ENCODE data around the gene CTNND2. TPM values are rescaled to one million over a fixed set of nuclear protein-coding genes. Genes with fewer than 3 reads are reported as not detected.

Gene CTNND2
- polyA plus RNA-seq, 4 donors: 0.68 to 2.9 (median 2.2) TPM

DNA sequence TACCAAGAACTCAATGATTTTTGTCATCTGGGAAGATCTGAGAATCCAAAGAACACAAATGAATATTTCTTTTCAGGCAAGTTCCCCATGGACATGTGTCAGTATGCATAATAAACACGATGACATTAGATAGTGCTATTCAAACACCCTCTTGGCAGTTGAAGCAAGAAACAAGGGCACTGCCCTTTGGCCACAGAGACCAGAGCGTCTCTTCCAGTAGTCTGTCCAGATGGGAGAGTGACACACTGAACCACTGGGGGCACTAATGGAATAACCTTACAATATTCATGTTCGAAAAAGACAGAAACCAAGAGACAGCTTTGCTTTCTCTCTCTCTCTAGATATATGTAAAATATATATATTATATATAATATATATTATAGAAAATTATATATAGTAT, 301.9 kb downstream of the CTNND2 start:
- DNase-seq (ENCODE audit: low read depth in 4 of 4, low spot score in 3 of 4): no peak

DNA sequence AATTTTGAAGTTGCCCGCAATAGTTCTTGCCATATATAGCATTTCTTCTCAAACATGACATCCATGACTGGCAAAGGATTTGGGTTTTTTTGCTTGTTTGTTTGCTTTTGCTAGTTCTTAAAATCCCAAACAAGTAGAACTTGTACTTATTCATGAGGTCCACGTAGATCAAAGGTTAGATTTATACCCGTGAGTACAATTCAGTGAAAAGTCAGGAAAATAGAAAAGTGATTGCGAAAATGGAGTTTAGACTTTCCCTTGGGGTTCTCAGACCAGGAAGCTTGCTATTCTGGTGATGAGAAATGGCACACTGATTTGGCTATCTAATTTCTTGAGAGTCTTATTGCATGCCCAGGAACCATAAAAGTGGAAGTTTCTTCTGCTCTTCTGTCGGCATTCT, 304.7 kb downstream of the CTNND2 start:
- DNase-seq (ENCODE audit: low read depth in 4 of 4, low spot score in 3 of 4): no peak

- DNase-seq (ENCODE audit: low read depth in 4 of 4, low spot score in 3 of 4): no peak
Measured at GRCh38 chr5:11596657-11597071, 307.6 kb downstream of the CTNND2 start.

DNA sequence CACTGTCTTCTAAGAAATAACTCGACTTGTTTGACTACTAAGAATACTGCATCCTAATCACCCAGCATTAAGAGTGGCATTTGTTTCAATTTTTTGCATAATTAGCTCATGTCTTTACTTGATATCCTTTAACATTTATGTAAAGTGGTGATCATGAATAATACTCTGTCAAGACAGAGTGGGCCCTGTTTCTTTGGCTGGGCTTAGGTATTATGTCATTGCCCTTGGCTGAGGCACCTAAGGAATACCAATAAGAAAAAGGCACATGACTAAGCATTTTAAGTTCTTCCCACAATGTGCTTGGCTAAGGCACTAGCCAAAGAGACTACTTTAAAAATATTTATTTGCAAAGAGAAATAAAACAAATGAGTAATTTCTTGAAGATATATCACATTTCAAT, 308.1 kb downstream of the CTNND2 start:
- DNase-seq (ENCODE audit: low read depth in 4 of 4, low spot score in 3 of 4): no peak

DNA sequence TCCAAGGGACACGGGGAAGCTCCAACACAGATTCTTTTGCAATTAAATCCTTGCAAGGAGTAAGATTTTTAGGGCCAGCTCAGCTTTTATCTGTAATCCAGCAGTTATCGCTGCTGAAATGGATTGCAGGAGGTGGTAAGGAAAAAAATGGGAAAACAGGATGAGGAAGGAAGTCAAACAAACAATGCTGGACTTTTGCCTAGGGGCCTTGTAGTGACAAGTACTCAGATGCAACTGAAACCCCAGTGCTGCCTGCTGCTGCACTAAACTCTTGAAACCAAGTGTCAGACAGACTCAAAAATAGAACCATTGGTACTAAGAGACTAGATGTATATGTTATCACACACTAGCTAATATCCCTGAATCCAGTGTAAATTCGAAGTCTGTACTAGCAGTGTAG, 309.2 kb downstream of the CTNND2 start:
- no peak for DNase-seq (ENCODE audit: low read depth in 4 of 4, low spot score in 3 of 4)

GRCh38 chr5:11594021-11594420, 310.2 kb downstream of the CTNND2 start:
- no peak for DNase-seq (ENCODE audit: low read depth in 4 of 4, low spot score in 3 of 4)

- DNase-seq (ENCODE audit: low read depth in 4 of 4, low spot score in 3 of 4): no peak
Measured at GRCh38 chr5:11590475-11590874, 313.8 kb downstream of the CTNND2 start.

GRCh38 chr5:11588803-11589202, 315.4 kb downstream of the CTNND2 start:
- DNase-seq (ENCODE audit: low read depth in 4 of 4, low spot score in 3 of 4): no peak

DNA sequence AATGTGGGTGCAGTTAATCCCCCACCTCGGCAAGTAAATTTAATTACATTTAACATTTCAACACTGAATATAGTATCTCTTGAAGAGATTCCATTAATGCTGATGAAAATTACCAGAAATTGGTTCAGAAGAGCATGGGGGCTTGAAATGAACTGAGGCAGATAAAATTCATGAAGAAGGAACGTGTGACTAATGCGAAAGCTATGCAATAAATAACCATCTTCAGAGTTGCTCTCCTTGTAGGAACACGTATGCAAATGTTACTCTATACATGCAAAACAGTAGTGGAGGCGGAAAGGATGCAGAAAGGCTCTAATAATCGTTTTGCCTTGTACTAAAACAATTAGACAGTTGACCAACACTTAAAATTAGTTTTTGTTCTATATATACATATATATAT, 320.2 kb downstream of the CTNND2 start:
- DNase-seq (ENCODE audit: low read depth in 4 of 4, low spot score in 3 of 4): no peak

- DNase-seq (ENCODE audit: low read depth in 4 of 4, low spot score in 3 of 4): no peak
Measured at GRCh38 chr5:11579351-11579750, 324.9 kb downstream of the CTNND2 start.

DNA sequence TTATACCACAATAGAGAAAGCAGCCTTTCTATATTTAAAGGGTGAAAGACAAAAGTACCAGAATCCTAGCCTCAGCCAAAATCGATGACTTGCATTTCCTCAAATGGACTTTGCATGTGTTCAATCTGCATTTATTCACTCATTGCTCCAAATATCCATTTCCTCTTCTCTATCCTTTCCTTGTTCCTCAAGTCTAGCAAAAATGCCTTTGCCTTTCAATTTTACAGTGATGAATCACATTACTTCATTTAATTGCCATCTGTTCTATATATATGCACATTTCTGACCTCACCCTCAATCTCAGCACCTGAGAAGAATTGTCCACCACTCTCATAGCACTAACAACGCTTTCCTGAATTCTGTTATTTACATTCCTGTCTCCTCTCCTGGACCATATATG, 329.5 kb downstream of the CTNND2 start:
- no peak for DNase-seq (ENCODE audit: low read depth in 4 of 4, low spot score in 3 of 4)

DNA sequence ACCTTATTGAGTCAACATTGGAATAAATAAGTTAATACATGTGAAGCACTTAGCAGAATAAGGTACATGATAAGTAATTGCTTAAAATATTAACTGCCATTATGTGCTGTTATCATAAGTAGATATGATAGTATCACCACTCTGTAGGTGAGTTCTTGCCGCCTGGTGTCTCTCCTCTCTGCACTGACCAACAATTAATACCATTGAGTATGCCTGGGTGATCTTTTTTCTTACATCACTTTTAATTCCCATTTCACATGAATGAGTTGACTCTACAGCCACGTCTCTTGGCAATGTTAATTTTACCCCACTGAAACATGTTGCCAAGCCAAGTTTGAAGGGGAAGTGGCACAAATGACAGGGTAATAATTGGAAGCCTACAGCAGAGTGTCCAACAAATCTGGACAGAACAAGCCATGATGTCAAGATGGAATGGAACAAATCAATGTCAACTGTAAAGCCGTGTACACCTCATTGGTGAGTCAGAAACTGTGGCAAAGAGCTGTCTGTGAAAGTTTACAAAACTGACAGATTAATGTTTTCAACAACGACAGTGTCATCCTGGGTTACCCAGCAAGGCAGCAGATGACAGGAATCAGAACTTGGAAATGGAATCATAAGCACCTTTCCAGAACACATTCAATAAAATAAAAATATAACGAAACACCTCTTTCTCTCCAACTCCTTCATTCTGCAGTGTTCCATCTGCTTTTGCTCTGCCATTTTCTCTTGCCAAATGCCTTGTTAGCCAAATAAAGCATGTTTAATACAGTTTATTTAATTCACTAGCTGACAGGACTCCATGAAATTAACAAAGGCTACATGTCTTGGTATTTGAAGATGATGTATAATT, 330.9 kb downstream of the CTNND2 start:
- DNase-seq (ENCODE audit: low read depth in 4 of 4, low spot score in 3 of 4): no peak

- DNase-seq (ENCODE audit: low read depth in 4 of 4, low spot score in 3 of 4): no peak
Measured at GRCh38 chr5:11564706-11565105, 339.5 kb downstream of the CTNND2 start.

DNA sequence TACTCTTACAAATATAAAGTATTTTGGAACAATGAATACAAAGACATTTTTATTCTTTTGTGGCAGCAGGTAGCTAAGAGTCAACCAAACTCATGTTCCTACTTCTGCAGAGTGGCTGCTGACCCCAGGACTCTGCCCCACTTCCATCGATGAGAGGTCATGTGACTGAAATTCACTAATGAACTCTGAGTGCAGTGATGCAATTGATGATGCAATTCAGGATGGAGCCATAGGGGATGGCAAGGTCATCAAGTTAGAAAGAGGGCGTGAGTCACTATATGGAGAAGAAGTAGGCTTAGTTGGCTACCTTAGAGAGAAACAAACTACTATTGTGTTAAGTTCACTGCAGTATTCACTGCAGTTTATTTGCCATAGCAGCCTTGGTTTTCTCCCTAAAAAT, 340.4 kb downstream of the CTNND2 start:
- DNase-seq (ENCODE audit: low read depth in 4 of 4, low spot score in 3 of 4): no peak

GRCh38 chr5:11560915-11561697, 343.1 kb downstream of the CTNND2 start:
- DNase-seq (ENCODE audit: low read depth in 4 of 4, low spot score in 3 of 4): no peak

DNA sequence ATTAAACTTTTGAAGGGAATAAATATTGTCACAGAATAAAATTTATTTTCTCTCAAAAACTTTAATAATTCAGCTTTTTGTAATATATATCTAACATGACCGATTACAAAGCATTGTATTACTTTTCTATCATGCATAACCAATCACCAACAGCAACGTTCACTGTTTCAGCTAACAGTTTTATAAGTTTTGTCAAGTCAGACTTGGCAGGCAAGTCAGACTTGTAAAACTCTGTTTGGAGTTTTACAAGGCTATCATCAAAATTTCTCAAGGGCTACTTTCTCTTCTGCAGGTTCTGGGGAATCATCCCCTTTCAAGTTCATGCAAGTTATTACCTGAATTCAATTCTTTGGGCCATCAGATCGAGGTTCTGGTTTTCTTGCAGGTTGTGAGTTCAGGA, 347.2 kb downstream of the CTNND2 start:
- DNase-seq (ENCODE audit: low read depth in 4 of 4, low spot score in 3 of 4): no peak

GRCh38 chr5:11555171-11555570, 349.1 kb downstream of the CTNND2 start:
- DNase-seq (ENCODE audit: low read depth in 4 of 4, low spot score in 3 of 4): no peak

DNA sequence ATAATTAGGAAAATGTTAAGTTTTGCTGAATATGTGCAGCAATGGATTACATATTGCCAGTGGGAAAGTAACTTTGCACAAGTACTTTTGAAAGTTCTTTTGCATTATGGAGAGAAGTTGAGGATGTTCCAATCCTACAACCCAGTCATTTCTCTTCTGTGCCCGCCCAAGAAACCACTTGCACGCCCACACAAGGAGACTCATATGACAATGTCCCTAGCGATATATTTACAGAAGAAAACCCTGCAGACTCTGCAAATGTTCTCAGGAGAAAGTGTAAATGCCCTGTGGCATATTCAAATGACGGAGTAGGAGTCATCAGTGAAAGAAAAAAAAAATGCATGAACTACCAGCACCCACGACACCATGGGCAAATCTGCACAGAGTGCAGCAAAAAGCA, 356.5 kb downstream of the CTNND2 start:
- DNase-seq (ENCODE audit: low read depth in 4 of 4, low spot score in 3 of 4): no peak

GRCh38 chr5:11547140-11547539, 357.1 kb downstream of the CTNND2 start:
- no peak for DNase-seq (ENCODE audit: low read depth in 4 of 4, low spot score in 3 of 4)

DNA sequence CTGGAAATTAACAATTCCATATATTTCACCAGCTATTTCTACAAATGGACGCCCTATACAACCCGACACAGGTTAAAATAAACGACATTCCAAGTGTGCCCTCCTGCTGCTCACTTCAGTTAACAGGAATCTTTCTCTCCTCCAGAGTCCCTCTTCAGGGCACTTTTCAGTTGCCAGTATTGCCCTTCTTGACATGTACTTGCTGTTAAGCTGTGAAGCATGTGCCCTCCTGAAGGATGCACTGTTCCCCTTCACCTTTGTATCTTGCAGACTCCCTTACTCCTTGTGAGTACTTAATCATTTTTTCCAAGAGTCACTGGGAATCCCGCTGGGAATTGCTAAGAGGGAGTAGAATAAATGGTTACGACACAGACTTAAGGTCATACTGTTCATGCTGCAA, 364.1 kb downstream of the CTNND2 start:
- no peak for DNase-seq (ENCODE audit: low read depth in 4 of 4, low spot score in 3 of 4)

- DNase-seq (ENCODE audit: low read depth in 4 of 4, low spot score in 3 of 4): no peak
Measured at GRCh38 chr5:11531811-11532555, 372.3 kb downstream of the CTNND2 start.
